ENCODE data around the gene CHAF1A. TPM values are rescaled to one million over a fixed set of nuclear protein-coding genes. Genes with fewer than 3 reads are reported as not detected.

Gene CHAF1A
- total and polyA plus RNA-seq, 2 donors (not counting 1 experiment from before 2014, with no cell fraction given), result 5.9 TPM

DNA sequence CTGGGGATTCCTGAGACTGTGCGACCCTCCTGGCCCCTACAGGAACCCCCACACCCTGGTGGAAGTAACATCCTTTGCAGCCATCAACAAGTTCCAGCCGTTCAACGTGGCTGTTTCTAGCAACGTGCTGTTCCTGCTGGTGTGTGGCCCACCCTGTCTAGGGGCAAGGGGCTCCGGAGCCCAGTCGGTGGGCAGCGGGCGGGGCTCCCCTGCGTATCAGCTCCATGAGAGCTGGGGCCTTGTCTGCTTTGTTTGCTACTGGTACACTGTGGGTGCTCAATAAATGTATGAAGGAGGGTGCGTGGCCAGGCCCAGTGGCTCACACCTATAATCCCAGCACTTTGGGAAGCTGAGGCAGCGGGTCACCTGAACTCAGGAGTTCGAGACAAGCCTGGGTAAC lies 48.2 kb upstream of the CHAF1A start:
- no peak overlapping the region for H3K9ac ChIP-seq (ENCODE audit: insufficient read depth, low read length)
- no peaks in the 10 kb centered on the region for H3K79me2 ChIP-seq (ENCODE audit: control insufficient read depth, insufficient read depth, low read length)
- H3K36me3 ChIP-seq (ENCODE audit: control insufficient read depth, insufficient read depth, low read length), result peaks cover 7% of the 10 kb centered on the region
- no peaks in the 10 kb centered on the region for H4K20me1 ChIP-seq (ENCODE audit: control insufficient read depth, extremely low read depth, insufficient read depth, low read length)
- no peak overlapping the region for H3K4me3 ChIP-seq (replicated peaks in 1 of 4; ENCODE audit: control extremely low read depth in 1 of 4, insufficient read depth in 1 of 4, low read depth in 3 of 4, low read length in 4 of 4)
- H3K9me3 ChIP-seq (ENCODE audit: control insufficient read depth, insufficient read depth, low read depth, low read length), result no peaks in the 10 kb centered on the region
- H3K4me1 ChIP-seq (ENCODE audit: control insufficient read depth, extremely low read depth, insufficient read depth, low read length), result no peaks in the 10 kb centered on the region
- H2AFZ ChIP-seq (ENCODE audit: low read length), result no peak overlapping the region
- no peak for TF ChIP-seq EZH2 (IDR thresholded peaks at IDR 0.05; ENCODE audit: low read length, missing control alignments)
- TF ChIP-seq, protein P1, sequence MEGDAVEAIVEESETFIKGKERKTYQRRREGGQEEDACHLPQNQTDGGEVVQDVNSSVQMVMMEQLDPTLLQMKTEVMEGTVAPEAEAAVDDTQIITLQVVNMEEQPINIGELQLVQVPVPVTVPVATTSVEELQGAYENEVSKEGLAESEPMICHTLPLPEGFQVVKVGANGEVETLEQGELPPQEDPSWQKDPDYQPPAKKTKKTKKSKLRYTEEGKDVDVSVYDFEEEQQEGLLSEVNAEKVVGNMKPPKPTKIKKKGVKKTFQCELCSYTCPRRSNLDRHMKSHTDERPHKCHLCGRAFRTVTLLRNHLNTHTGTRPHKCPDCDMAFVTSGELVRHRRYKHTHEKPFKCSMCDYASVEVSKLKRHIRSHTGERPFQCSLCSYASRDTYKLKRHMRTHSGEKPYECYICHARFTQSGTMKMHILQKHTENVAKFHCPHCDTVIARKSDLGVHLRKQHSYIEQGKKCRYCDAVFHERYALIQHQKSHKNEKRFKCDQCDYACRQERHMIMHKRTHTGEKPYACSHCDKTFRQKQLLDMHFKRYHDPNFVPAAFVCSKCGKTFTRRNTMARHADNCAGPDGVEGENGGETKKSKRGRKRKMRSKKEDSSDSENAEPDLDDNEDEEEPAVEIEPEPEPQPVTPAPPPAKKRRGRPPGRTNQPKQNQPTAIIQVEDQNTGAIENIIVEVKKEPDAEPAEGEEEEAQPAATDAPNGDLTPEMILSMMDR (conservative IDR thresholded peaks at IDR 0.05 in 1 of 2, IDR thresholded peaks at IDR 0.05 in 1 of 2; ENCODE audit: low read depth in 1 of 2, low read length in 2 of 2), result no peak
- H3K4me2 ChIP-seq (ENCODE audit: extremely low read depth, insufficient read depth, low read length), result no peak overlapping the region
- no peaks in the 10 kb centered on the region for H3K27me3 ChIP-seq (ENCODE audit: control insufficient read depth, insufficient read depth, low read length)
- no peak for DNase-seq (ENCODE audit: low read depth in 2 of 2)
- no peak overlapping the region for H3K27ac ChIP-seq (ENCODE audit: insufficient read depth, low read length)

DNA sequence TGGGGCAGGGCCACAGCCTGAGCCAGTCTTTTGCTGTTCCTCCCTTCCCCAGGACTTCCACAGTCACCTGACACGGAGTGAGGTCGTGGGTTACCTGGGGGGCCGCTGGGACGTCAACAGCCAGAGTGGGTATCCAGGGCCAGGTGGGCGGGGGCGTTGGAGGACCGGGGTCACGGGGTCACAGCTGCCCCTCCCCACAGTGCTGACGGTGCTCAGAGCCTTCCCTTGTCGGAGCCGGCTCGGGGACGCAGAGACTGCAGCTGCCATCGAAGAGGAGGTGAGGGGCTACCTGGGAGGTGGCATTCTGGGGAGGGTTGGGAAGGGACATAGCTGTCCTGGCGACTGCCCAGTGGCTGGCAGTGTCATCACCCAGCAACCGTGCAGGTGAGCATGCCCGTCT lies 47.5 kb upstream of the CHAF1A start:
- no peaks in the 10 kb centered on the region for H3K79me2 ChIP-seq (ENCODE audit: control insufficient read depth, insufficient read depth, low read length)
- H3K4me2 ChIP-seq (ENCODE audit: extremely low read depth, insufficient read depth, low read length), result no peak overlapping the region
- H2AFZ ChIP-seq (ENCODE audit: low read length), result no peak overlapping the region
- H4K20me1 ChIP-seq (ENCODE audit: control insufficient read depth, extremely low read depth, insufficient read depth, low read length), result no peaks in the 10 kb centered on the region
- H3K9ac ChIP-seq (ENCODE audit: insufficient read depth, low read length), result no peak overlapping the region
- no peak overlapping the region for H3K4me3 ChIP-seq (replicated peaks in 1 of 4; ENCODE audit: control extremely low read depth in 1 of 4, insufficient read depth in 1 of 4, low read depth in 3 of 4, low read length in 4 of 4)
- H3K36me3 ChIP-seq (ENCODE audit: control insufficient read depth, insufficient read depth, low read length), result peaks cover 12% of the 10 kb centered on the region
- H3K27me3 ChIP-seq (ENCODE audit: control insufficient read depth, insufficient read depth, low read length), result no peaks in the 10 kb centered on the region
- no peak overlapping the region for H3K27ac ChIP-seq (ENCODE audit: insufficient read depth, low read length)
- TF ChIP-seq, protein P1 (conservative IDR thresholded peaks at IDR 0.05 in 1 of 2, IDR thresholded peaks at IDR 0.05 in 1 of 2; ENCODE audit: low read depth in 1 of 2, low read length in 2 of 2), result no peak
- TF ChIP-seq EZH2 (IDR thresholded peaks at IDR 0.05; ENCODE audit: low read length, missing control alignments), result no peak
- DNase-seq (ENCODE audit: low read depth in 2 of 2), result no peak
- H3K9me3 ChIP-seq (ENCODE audit: control insufficient read depth, insufficient read depth, low read depth, low read length), result no peaks in the 10 kb centered on the region
- no peaks in the 10 kb centered on the region for H3K4me1 ChIP-seq (ENCODE audit: control insufficient read depth, extremely low read depth, insufficient read depth, low read length)

DNA sequence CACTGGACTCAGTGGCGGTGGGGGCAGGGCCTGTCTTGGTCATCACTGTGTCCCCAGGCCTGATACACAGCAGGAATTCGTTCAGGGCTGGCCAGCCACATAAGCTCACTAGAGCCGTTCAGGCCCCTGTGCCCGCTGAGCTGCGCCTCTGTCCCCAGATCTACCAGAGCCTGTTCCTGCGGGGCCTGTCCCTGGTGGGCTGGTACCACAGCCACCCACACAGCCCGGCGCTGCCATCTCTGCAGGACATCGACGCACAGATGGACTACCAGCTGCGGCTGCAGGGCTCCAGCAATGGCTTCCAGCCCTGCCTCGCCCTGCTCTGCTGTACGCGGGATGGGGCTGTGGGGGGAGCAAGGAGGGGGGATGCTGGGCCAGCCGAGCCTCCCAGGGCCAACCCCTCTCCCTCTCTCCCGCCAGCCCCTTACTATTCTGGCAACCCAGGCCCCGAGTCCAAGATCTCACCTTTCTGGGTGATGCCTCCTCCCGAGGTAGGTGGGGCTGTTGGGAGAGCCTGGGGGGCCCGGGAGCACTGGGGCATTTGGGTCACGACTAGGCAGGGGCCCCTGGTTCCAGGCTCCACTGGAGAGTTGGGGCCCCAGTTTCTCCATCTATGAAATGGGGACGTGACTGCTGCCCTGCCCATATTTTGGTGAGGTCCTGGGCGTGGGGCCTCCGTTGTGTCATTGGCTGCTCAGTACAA lies 45.2 kb upstream of the CHAF1A start:
- no peak for DNase-seq (ENCODE audit: low read depth in 2 of 2)
- no peak overlapping the region for H3K27ac ChIP-seq (ENCODE audit: insufficient read depth, low read length)
- H3K4me1 ChIP-seq (ENCODE audit: control insufficient read depth, extremely low read depth, insufficient read depth, low read length), result no peaks in the 10 kb centered on the region
- H3K9me3 ChIP-seq (ENCODE audit: control insufficient read depth, insufficient read depth, low read depth, low read length), result no peaks in the 10 kb centered on the region
- peaks cover 31% of the 10 kb centered on the region for H3K36me3 ChIP-seq (ENCODE audit: control insufficient read depth, insufficient read depth, low read length)
- no peak for TF ChIP-seq EZH2 (IDR thresholded peaks at IDR 0.05; ENCODE audit: low read length, missing control alignments)
- TF ChIP-seq, protein P1 (conservative IDR thresholded peaks at IDR 0.05 in 1 of 2, IDR thresholded peaks at IDR 0.05 in 1 of 2; ENCODE audit: low read depth in 1 of 2, low read length in 2 of 2), result no peak
- no peaks in the 10 kb centered on the region for H4K20me1 ChIP-seq (ENCODE audit: control insufficient read depth, extremely low read depth, insufficient read depth, low read length)
- no peak overlapping the region for H3K9ac ChIP-seq (ENCODE audit: insufficient read depth, low read length)
- no peaks in the 10 kb centered on the region for H3K79me2 ChIP-seq (ENCODE audit: control insufficient read depth, insufficient read depth, low read length)
- H3K4me3 ChIP-seq (replicated peaks in 1 of 4; ENCODE audit: control extremely low read depth in 1 of 4, insufficient read depth in 1 of 4, low read depth in 3 of 4, low read length in 4 of 4), result no peak overlapping the region
- H3K4me2 ChIP-seq (ENCODE audit: extremely low read depth, insufficient read depth, low read length), result no peak overlapping the region
- H2AFZ ChIP-seq (ENCODE audit: low read length), result no peak overlapping the region
- H3K27me3 ChIP-seq (ENCODE audit: control insufficient read depth, insufficient read depth, low read length), result no peaks in the 10 kb centered on the region
